ENCODE results near the gene CTDSPL.
"Not testable (repeated sequence)": the region's sequence is repeated elsewhere in the genome, so short reads cannot be mapped to it uniquely, and the experiment has no call there.

The CTDSPL gene

GRCh38 chr3:37981348-37981664 is 119.6 kb downstream of the CTDSPL start:
- Histone ChIP-seq H3K4me3 (ENCODE audit: low read length in 2 of 2) (no peak overlapping the region), H3K27ac (ENCODE audit: low read length) (no peak overlapping the region), H3K27me3 (ENCODE audit: control insufficient read depth in 1 of 2, insufficient read depth in 2 of 2, low read length in 2 of 2) (no peaks in the 10 kb centered on the region), H3K4me1 (ENCODE audit: control insufficient read depth, insufficient read depth, low read length) (no peaks in the 10 kb centered on the region), H3K36me3 (ENCODE audit: control insufficient read depth in 2 of 2, insufficient read depth in 2 of 2, low read length in 2 of 2) (peaks cover 14 to 42% of the 10 kb centered on the region in 2 donors), H3K9me3 (ENCODE audit: control insufficient read depth in 2 of 2, low read length in 2 of 2) (no peaks in the 10 kb centered on the region), H3K9ac (ENCODE audit: low read length in 2 of 2) (no peak overlapping the region)

- Histone ChIP-seq H3K27me3 (ENCODE audit: control insufficient read depth in 1 of 2, insufficient read depth in 2 of 2, low read length in 2 of 2) (no peaks in the 10 kb centered on the region), H3K4me1 (ENCODE audit: control insufficient read depth, insufficient read depth, low read length) (no peaks in the 10 kb centered on the region), H3K27ac (ENCODE audit: low read length) (no peak overlapping the region), H3K36me3 (ENCODE audit: control insufficient read depth in 2 of 2, insufficient read depth in 2 of 2, low read length in 2 of 2) (peaks cover 14 to 34% of the 10 kb centered on the region in 2 donors), H3K4me3 (ENCODE audit: low read length in 2 of 2) (no peak overlapping the region), H3K9me3 (ENCODE audit: control insufficient read depth in 2 of 2, low read length in 2 of 2) (no peaks in the 10 kb centered on the region), H3K9ac (ENCODE audit: low read length in 2 of 2) (no peak overlapping the region)
Observed at GRCh38 chr3:37982331-37982730, 120.7 kb downstream of the CTDSPL start.

- H3K27me3 ChIP-seq (ENCODE audit: control insufficient read depth in 1 of 2, insufficient read depth in 2 of 2, low read length in 2 of 2), result no peaks in the 10 kb centered on the region
Observed at GRCh38 chr3:37984051-37984450, 122.4 kb downstream of the CTDSPL start.

GRCh38 chr3:37984596-37984995 is 122.9 kb downstream of the CTDSPL start:
- no peaks in the 10 kb centered on the region for H3K9me3 ChIP-seq (ENCODE audit: control insufficient read depth in 2 of 2, low read length in 2 of 2)
- no peaks in the 10 kb centered on the region for H3K27me3 ChIP-seq (ENCODE audit: control insufficient read depth in 1 of 2, insufficient read depth in 2 of 2, low read length in 2 of 2)
- no peak overlapping the region for H3K27ac ChIP-seq (ENCODE audit: low read length)
- H3K36me3 ChIP-seq (ENCODE audit: control insufficient read depth in 2 of 2, insufficient read depth in 2 of 2, low read length in 2 of 2), result peaks cover 14 to 34% of the 10 kb centered on the region in 2 donors
- H3K9ac ChIP-seq (ENCODE audit: low read length in 2 of 2), result no peak overlapping the region
- no peaks in the 10 kb centered on the region for H3K4me1 ChIP-seq (ENCODE audit: control insufficient read depth, insufficient read depth, low read length)
- no peak overlapping the region for H3K4me3 ChIP-seq (ENCODE audit: low read length in 2 of 2)

More at GRCh38 chr3:37984051-37984450, 122.4 kb downstream of the CTDSPL start:
- Histone ChIP-seq H3K9me3 (ENCODE audit: control insufficient read depth in 2 of 2, low read length in 2 of 2) (no peaks in the 10 kb centered on the region), H3K4me3 (ENCODE audit: low read length in 2 of 2) (no peak overlapping the region), H3K27ac (ENCODE audit: low read length) (no peak overlapping the region), H3K4me1 (ENCODE audit: control insufficient read depth, insufficient read depth, low read length) (no peaks in the 10 kb centered on the region), H3K9ac (ENCODE audit: low read length in 2 of 2) (no peak overlapping the region), H3K36me3 (ENCODE audit: control insufficient read depth in 2 of 2, insufficient read depth in 2 of 2, low read length in 2 of 2) (peaks cover 14 to 34% of the 10 kb centered on the region in 2 donors)

- no peak overlapping the region for H3K4me3 ChIP-seq (ENCODE audit: low read length in 2 of 2)
- peaks cover 14 to 28% of the 10 kb centered on the region in 2 donors for H3K36me3 ChIP-seq (ENCODE audit: control insufficient read depth in 2 of 2, insufficient read depth in 2 of 2, low read length in 2 of 2)
- no peaks in the 10 kb centered on the region for H3K4me1 ChIP-seq (ENCODE audit: control insufficient read depth, insufficient read depth, low read length)
- H3K27ac ChIP-seq (ENCODE audit: low read length), result no peak overlapping the region
- H3K9me3 ChIP-seq (ENCODE audit: control insufficient read depth in 2 of 2, low read length in 2 of 2), result no peaks in the 10 kb centered on the region
- H3K9ac ChIP-seq (ENCODE audit: low read length in 2 of 2), result no peak overlapping the region
- H3K27me3 ChIP-seq (ENCODE audit: control insufficient read depth in 1 of 2, insufficient read depth in 2 of 2, low read length in 2 of 2), result no peaks in the 10 kb centered on the region
Observed at GRCh38 chr3:37985637-37986320, 124.1 kb downstream of the CTDSPL start.

- Histone ChIP-seq H3K9me3 (ENCODE audit: control insufficient read depth in 2 of 2, low read length in 2 of 2) (no peaks in the 10 kb centered on the region), H3K27me3 (ENCODE audit: control insufficient read depth in 1 of 2, insufficient read depth in 2 of 2, low read length in 2 of 2) (no peaks in the 10 kb centered on the region), H3K36me3 (ENCODE audit: control insufficient read depth in 2 of 2, insufficient read depth in 2 of 2, low read length in 2 of 2) (peaks cover 13 to 26% of the 10 kb centered on the region in 2 donors), H3K4me1 (ENCODE audit: control insufficient read depth, insufficient read depth, low read length) (no peaks in the 10 kb centered on the region), H3K27ac (ENCODE audit: low read length) (no peak overlapping the region), H3K4me3 (ENCODE audit: low read length in 2 of 2) (no peak overlapping the region), H3K9ac (ENCODE audit: low read length in 2 of 2) (no peak overlapping the region)
Observed at GRCh38 chr3:37986479-37987314, 125.0 kb downstream of the CTDSPL start.

- Histone ChIP-seq H3K4me1 (ENCODE audit: control insufficient read depth, insufficient read depth, low read length) (no peaks in the 10 kb centered on the region), H3K9ac (ENCODE audit: low read length in 2 of 2) (no peak overlapping the region), H3K27ac (ENCODE audit: low read length) (no peak overlapping the region), H3K4me3 (ENCODE audit: low read length in 2 of 2) (no peak overlapping the region), H3K36me3 (ENCODE audit: control insufficient read depth in 2 of 2, insufficient read depth in 2 of 2, low read length in 2 of 2) (peaks cover 9 to 20% of the 10 kb centered on the region in 2 donors), H3K27me3 (ENCODE audit: control insufficient read depth in 1 of 2, insufficient read depth in 2 of 2, low read length in 2 of 2) (no peaks in the 10 kb centered on the region), H3K9me3 (ENCODE audit: control insufficient read depth in 2 of 2, low read length in 2 of 2) (no peaks in the 10 kb centered on the region)
Observed at GRCh38 chr3:37987315-37987697, 125.6 kb downstream of the CTDSPL start.

- peaks cover 7 to 16% of the 10 kb centered on the region in 2 donors for H3K36me3 ChIP-seq (ENCODE audit: control insufficient read depth in 2 of 2, insufficient read depth in 2 of 2, low read length in 2 of 2)
- no peak overlapping the region for H3K4me3 ChIP-seq (ENCODE audit: low read length in 2 of 2)
- no peaks in the 10 kb centered on the region for H3K9me3 ChIP-seq (ENCODE audit: control insufficient read depth in 2 of 2, low read length in 2 of 2)
- H3K27ac ChIP-seq (ENCODE audit: low read length), result no peak overlapping the region
- no peaks in the 10 kb centered on the region for H3K4me1 ChIP-seq (ENCODE audit: control insufficient read depth, insufficient read depth, low read length)
- H3K9ac ChIP-seq (ENCODE audit: low read length in 2 of 2), result no peak overlapping the region
- no peaks in the 10 kb centered on the region for H3K27me3 ChIP-seq (ENCODE audit: control insufficient read depth in 1 of 2, insufficient read depth in 2 of 2, low read length in 2 of 2)
Observed at GRCh38 chr3:37987751-37988179, 126.1 kb downstream of the CTDSPL start.

GRCh38 chr3:37988376-37988775 is 126.7 kb downstream of the CTDSPL start:
- H3K27me3 ChIP-seq (ENCODE audit: control insufficient read depth in 1 of 2, insufficient read depth in 2 of 2, low read length in 2 of 2); H3K27ac ChIP-seq (ENCODE audit: low read length); H3K4me1 ChIP-seq (ENCODE audit: control insufficient read depth, insufficient read depth, low read length); H3K9ac ChIP-seq (ENCODE audit: low read length in 2 of 2); H3K4me3 ChIP-seq (ENCODE audit: low read length in 2 of 2); H3K9me3 ChIP-seq (ENCODE audit: control insufficient read depth in 2 of 2, low read length in 2 of 2): not testable (repeated sequence)
- peaks cover 6 to 14% of the 10 kb centered on the region in 2 donors for H3K36me3 ChIP-seq (ENCODE audit: control insufficient read depth in 2 of 2, insufficient read depth in 2 of 2, low read length in 2 of 2)

- H3K9me3 ChIP-seq (ENCODE audit: control insufficient read depth in 2 of 2, low read length in 2 of 2), result no peaks in the 10 kb centered on the region
- H3K4me1 ChIP-seq (ENCODE audit: control insufficient read depth, insufficient read depth, low read length), result peaks cover 6% of the 10 kb centered on the region
- H3K36me3 ChIP-seq (ENCODE audit: control insufficient read depth in 2 of 2, insufficient read depth in 2 of 2, low read length in 2 of 2), result peaks cover 3 to 10% of the 10 kb centered on the region in 2 donors
- no peaks in the 10 kb centered on the region for H3K27me3 ChIP-seq (ENCODE audit: control insufficient read depth in 1 of 2, insufficient read depth in 2 of 2, low read length in 2 of 2)
- H3K27ac ChIP-seq (ENCODE audit: low read length), result no peak overlapping the region
- no peak overlapping the region for H3K4me3 ChIP-seq (ENCODE audit: low read length in 2 of 2)
- H3K9ac ChIP-seq (ENCODE audit: low read length in 2 of 2), result no peak overlapping the region
Observed at GRCh38 chr3:37988931-37989525, 127.3 kb downstream of the CTDSPL start.
